ENCODE measurements around the gene TBC1D21. TPM values are rescaled to one million over a fixed set of nuclear protein-coding genes. Genes with fewer than 3 reads are reported as not detected.

Gene TBC1D21
- total and polyA plus RNA-seq, 9 of the 15 experiments (the other 6 are each of a cell fraction or from before 2014, with no cell fraction given): not detected

- TF ChIP-seq CEBPZ (IDR thresholded peaks at IDR 0.05; ENCODE audit: borderline replicate concordance, low read depth, low read length) (no peak), NR2C1 (IDR thresholded peaks at IDR 0.05) (no peak), NR2C1 (tag; IDR thresholded peaks at IDR 0.05) (no peak), MEF2D (tag; conservative IDR thresholded peaks at IDR 0.05; ENCODE audit: low read depth) (no peak), ZNF197 (CRISPR knock-in tag; IDR thresholded peaks at IDR 0.05; ENCODE audit: low read depth) (0 out of 2 replicates have a peak, but pooled peaks have one; percentile 63), DDX20 (tag; IDR thresholded peaks at IDR 0.05; ENCODE audit: low read depth) (0 out of 2 replicates have a peak, but pooled peaks have one; percentile 34), CXXC5 (CRISPR knock-in tag; IDR thresholded peaks at IDR 0.05) (peak; percentile 28; the same call in 1 of the 2 replicates), PHF20 (IDR thresholded peaks at IDR 0.05; ENCODE audit: partially characterized antibody) (no peak), ZNF274 (IDR thresholded peaks at IDR 0.05; ENCODE audit: borderline replicate concordance, low read depth, low read length) (no peak), EHMT2 (IDR thresholded peaks at IDR 0.05) (peak; percentile 99), MAZ (CRISPR knock-in tag; conservative IDR thresholded peaks at IDR 0.05 in 1 of 2, IDR thresholded peaks at IDR 0.05 in 1 of 2) (0 out of 4 replicates have a peak, but pooled peaks of 1 of the 2 experiments have one; percentile 17), REST (IDR thresholded peaks at IDR 0.05; ENCODE audit: borderline replicate concordance) (peak; percentile 99), REST (CRISPR knock-in tag; IDR thresholded peaks at IDR 0.05; ENCODE audit: low read depth) (peak; percentile 97), DMBX1 (CRISPR knock-in tag; IDR thresholded peaks at IDR 0.05; ENCODE audit: borderline replicate concordance) (peak; percentile 77; the same call in 1 of the 2 replicates), MIER1 (IDR thresholded peaks at IDR 0.05; ENCODE audit: low read depth) (peak; percentile 95)
- TF ChIP-seq, protein P1, sequence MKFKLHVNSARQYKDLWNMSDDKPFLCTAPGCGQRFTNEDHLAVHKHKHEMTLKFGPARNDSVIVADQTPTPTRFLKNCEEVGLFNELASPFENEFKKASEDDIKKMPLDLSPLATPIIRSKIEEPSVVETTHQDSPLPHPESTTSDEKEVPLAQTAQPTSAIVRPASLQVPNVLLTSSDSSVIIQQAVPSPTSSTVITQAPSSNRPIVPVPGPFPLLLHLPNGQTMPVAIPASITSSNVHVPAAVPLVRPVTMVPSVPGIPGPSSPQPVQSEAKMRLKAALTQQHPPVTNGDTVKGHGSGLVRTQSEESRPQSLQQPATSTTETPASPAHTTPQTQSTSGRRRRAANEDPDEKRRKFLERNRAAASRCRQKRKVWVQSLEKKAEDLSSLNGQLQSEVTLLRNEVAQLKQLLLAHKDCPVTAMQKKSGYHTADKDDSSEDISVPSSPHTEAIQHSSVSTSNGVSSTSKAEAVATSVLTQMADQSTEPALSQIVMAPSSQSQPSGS (CRISPR knock-in tag; IDR thresholded peaks at IDR 0.05): no peak
These were observed 21.7 kb upstream of the TBC1D21 start (continued) for GRCh38 chr15:73851689-73852088.

Measured in K562 (cell line).